GM12874 (cell line): Measurements from ENCODE around the gene CCDC71.

Experiments
- TF ChIP-seq, protein P1 (sequence below): IDR thresholded peaks from 2 replicates; pipeline ENCODE4 v1.5.1; 2011; ENCODE audit warnings: low read depth, mild to moderate bottlenecking, control low read depth, low read length, moderate library complexity; ENCODE audit not compliant: insufficient read depth

The CCDC71 gene

DNA sequence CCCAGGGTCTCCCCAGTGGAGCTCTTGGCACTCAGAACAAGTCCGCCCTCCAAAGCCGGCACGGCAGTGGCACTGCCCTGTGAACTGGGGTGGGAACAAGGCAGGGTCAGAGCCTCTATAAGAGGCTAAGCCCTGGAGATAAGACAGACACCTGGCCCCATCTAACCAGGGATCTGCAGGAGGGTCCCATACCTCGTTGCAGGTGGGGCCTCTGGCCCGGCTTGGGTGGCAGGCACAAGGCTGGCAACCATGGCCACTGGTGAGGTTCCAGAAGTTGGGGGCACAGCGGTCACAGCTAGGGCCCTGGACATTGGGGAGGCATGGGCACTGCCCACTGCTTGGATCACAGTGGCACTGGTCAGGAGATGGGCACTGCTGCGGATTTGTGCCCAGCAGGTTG, 41.9 kb downstream of the CCDC71 start:
- TF ChIP-seq, protein P1, sequence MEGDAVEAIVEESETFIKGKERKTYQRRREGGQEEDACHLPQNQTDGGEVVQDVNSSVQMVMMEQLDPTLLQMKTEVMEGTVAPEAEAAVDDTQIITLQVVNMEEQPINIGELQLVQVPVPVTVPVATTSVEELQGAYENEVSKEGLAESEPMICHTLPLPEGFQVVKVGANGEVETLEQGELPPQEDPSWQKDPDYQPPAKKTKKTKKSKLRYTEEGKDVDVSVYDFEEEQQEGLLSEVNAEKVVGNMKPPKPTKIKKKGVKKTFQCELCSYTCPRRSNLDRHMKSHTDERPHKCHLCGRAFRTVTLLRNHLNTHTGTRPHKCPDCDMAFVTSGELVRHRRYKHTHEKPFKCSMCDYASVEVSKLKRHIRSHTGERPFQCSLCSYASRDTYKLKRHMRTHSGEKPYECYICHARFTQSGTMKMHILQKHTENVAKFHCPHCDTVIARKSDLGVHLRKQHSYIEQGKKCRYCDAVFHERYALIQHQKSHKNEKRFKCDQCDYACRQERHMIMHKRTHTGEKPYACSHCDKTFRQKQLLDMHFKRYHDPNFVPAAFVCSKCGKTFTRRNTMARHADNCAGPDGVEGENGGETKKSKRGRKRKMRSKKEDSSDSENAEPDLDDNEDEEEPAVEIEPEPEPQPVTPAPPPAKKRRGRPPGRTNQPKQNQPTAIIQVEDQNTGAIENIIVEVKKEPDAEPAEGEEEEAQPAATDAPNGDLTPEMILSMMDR = no peak

GRCh38 chr3:49123687-49124086, 42.4 kb downstream of the CCDC71 start:
- TF ChIP-seq, protein P1 = no peak

- TF ChIP-seq, protein P1 = no peak
Measured at GRCh38 chr3:49122886-49123545, 43.1 kb downstream of the CCDC71 start.

GRCh38 chr3:49122451-49122850, 43.7 kb downstream of the CCDC71 start:
- TF ChIP-seq, protein P1 = no peak

GRCh38 chr3:49122022-49122421, 44.1 kb downstream of the CCDC71 start:
- TF ChIP-seq, protein P1 = no peak

DNA sequence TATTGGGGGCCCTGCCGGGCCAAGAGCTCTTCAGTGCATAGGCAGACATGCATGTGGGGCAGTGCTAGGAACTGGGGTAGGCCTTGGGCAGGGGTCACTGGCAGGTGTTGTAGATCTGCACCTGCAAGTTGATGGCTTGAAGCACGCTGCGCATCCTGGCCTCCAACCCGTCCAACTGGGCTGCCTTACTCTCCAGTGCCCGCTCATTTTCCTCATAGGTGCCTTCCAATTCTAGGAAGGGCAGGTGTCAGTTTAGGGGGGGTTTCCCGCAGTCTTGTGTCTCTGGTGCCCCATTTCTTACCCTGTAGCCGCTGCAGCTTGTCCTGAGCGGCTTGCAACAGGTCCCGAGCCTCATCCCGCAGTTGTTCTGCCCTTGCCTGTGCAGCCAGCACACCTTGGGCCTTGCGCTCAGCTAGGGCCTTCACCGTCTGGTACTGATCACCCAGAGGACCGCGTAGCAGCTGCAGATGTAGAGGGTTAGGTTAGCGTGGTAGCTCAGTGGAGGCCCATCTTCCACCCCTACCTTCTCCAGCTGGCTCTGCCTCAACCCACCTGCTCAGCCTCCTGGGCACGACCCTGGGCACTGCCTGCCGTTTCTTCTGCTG, 44.9 kb downstream of the CCDC71 start:
- TF ChIP-seq, protein P1 = no peak

GRCh38 chr3:49120438-49121131, 45.5 kb downstream of the CCDC71 start, which contains the start of gene USP19:
Gene USP19 (minus strand): TSS chr3:49120823. CDS start chr3:49119145, 1,678 bp downstream.
- TF ChIP-seq, protein P1 = 0 out of 2 replicates have a peak, but pooled peaks have one; percentile 2
